SK-N-SH treated with all-trans-retinoic acid at 6 μM for 48 hours (cell line): ENCODE results near the gene CHD3.

ENCODE experiments used
- ATAC-seq: fragments of 200-7000 bp; cut with Tn5 transposase; 3 replicates; pipeline ENCODE4 v1.9.1; 2020; ENCODE audit warnings: mild to moderate bottlenecking, moderate library complexity
- ARNTL ChIP-seq: fragments of 450-650 bp; formaldehyde crosslinking; IDR thresholded peaks from 2 replicates; pipeline ENCODE4 v1.5.0; 2020; ENCODE audit warnings: low read depth, mild to moderate bottlenecking, moderate library complexity, borderline replicate concordance
- CREB5 ChIP-seq: fragments of 250-450 bp; sonication (Bioruptor Pico); IDR thresholded peaks from 2 replicates; pipeline ENCODE4 v1.5.1; 2020; ENCODE audit warnings: low read depth, mild to moderate bottlenecking, moderate library complexity
- ESRRG ChIP-seq: fragments of 250-450 bp; sonication (Bioruptor Pico); IDR thresholded peaks from 2 replicates; pipeline ENCODE4 v1.6.1; 2021; ENCODE audit warnings: mild to moderate bottlenecking
- GLIS3 ChIP-seq: fragments of 250-450 bp; sonication (Bioruptor Pico); IDR thresholded peaks from 2 replicates; pipeline ENCODE4 v1.5.0; 2020; ENCODE audit warnings: mild to moderate bottlenecking, moderate library complexity
- ISL1 ChIP-seq: fragments of 250-450 bp; sonication (Bioruptor Pico); IDR thresholded peaks from 2 replicates; pipeline ENCODE4 v2.1.2; 2022; ENCODE audit warnings: mild to moderate bottlenecking, moderate library complexity
- OSR1 ChIP-seq: fragments of 250-450 bp; sonication (Bioruptor Pico); IDR thresholded peaks from 2 replicates; pipeline ENCODE4 v1.8.0; 2022; ENCODE audit warnings: moderate library complexity, mild to moderate bottlenecking, inconsistent platforms
- POU6F1 ChIP-seq: fragments of 250-450 bp; sonication (Bioruptor Pico); IDR thresholded peaks from 2 replicates; pipeline ENCODE4 v1.8.0; 2021; ENCODE audit warnings: low read depth, mild to moderate bottlenecking, moderate library complexity, borderline replicate concordance
- PPARA ChIP-seq: fragments of 250-450 bp; sonication (Bioruptor Pico); IDR thresholded peaks from 2 replicates; pipeline ENCODE4 v1.5.0; 2020; ENCODE audit warnings: mild to moderate bottlenecking, borderline replicate concordance
- RARB ChIP-seq: fragments of 250-450 bp; sonication (Bioruptor Pico); IDR thresholded peaks from 2 replicates; pipeline ENCODE4 v1.8.0; 2021; ENCODE audit warnings: mild to moderate bottlenecking, moderate library complexity
- SNAI2 ChIP-seq: fragments of 250-450 bp; sonication (Bioruptor Pico); IDR thresholded peaks from 2 replicates; pipeline ENCODE4 v1.5.0; 2020; ENCODE audit warnings: mild to moderate bottlenecking, moderate library complexity
- TCF4 ChIP-seq: fragments of 250-450 bp; sonication (Bioruptor Pico); IDR thresholded peaks from 2 replicates; pipeline ENCODE4 v1.8.0; 2021; ENCODE audit warnings: mild to moderate bottlenecking, moderate library complexity, borderline replicate concordance
- TOX ChIP-seq: fragments of 250-450 bp; sonication (Bioruptor Pico); IDR thresholded peaks from 2 replicates; pipeline ENCODE4 v1.8.0; 2021; ENCODE audit warnings: mild to moderate bottlenecking, moderate library complexity, borderline replicate concordance
- TSHZ2 ChIP-seq: fragments of 250-450 bp; sonication (Bioruptor Pico); IDR thresholded peaks from 2 replicates; pipeline ENCODE4 v1.5.0; 2020; ENCODE audit warnings: mild to moderate bottlenecking, moderate library complexity
- ZC3H10 ChIP-seq: fragments of 250-450 bp; sonication (Bioruptor Pico); IDR thresholded peaks from 2 replicates; pipeline ENCODE4 v1.5.1; 2021; ENCODE audit warnings: mild to moderate bottlenecking, moderate library complexity
- ZFP3 ChIP-seq: fragments of 250-450 bp; sonication (Bioruptor Pico); IDR thresholded peaks from 2 replicates; pipeline ENCODE4 v1.5.0; 2020; ENCODE audit warnings: mild to moderate bottlenecking, moderate library complexity
- ZFP30 ChIP-seq: fragments of 450-650 bp; formaldehyde crosslinking; IDR thresholded peaks from 2 replicates; pipeline ENCODE4 v1.5.0; 2022; ENCODE audit warnings: mild to moderate bottlenecking, moderate library complexity
- ZNF565 ChIP-seq: fragments of 450-650 bp; formaldehyde crosslinking; conservative IDR thresholded peaks from 2 replicates; pipeline ENCODE4 v1.5.0; 2020; ENCODE audit warnings: low read depth, mild to moderate bottlenecking, moderate library complexity
- ZNF70 ChIP-seq: fragments of 450-650 bp; formaldehyde crosslinking; IDR thresholded peaks from 2 replicates; pipeline ENCODE4 v1.5.0; 2020; ENCODE audit warnings: mild to moderate bottlenecking, moderate library complexity
- ZNF8 ChIP-seq: fragments of 450-650 bp; formaldehyde crosslinking; IDR thresholded peaks from 2 replicates; pipeline ENCODE4 v1.5.0; 2020; ENCODE audit warnings: mild to moderate bottlenecking, moderate library complexity

CHD3 gene

GRCh38 chr17:7854078-7854777, 34.4 kb upstream of the CHD3 start:
- no peak for ATAC-seq

GRCh38 chr17:7854851-7855659, 33.5 kb upstream of the CHD3 start, which contains the start of gene TMEM88:
Gene TMEM88, plus strand, starts transcription at chr17:7855066. Its CDS starts 9 bp downstream, at chr17:7855075.
- no peak for TF ChIP-seq RARB (CRISPR knock-in tag)
- TF ChIP-seq ZNF565 (CRISPR knock-in tag), result no peak
- TF ChIP-seq, all 23 proteins: peak for 0
- ATAC-seq, result no peak

More at GRCh38 chr17:7854078-7854777, 34.4 kb upstream of the CHD3 start:
- TF ChIP-seq OSR1 (CRISPR knock-in tag), result no peak
- no peak for TF ChIP-seq GLIS3 (CRISPR knock-in tag)
- no peak for TF ChIP-seq ZFP30 (CRISPR knock-in tag)
- no peak for TF ChIP-seq ZC3H10 (CRISPR knock-in tag)
- no peak for TF ChIP-seq ZNF565 (CRISPR knock-in tag)
- no peak for TF ChIP-seq ARNTL (CRISPR knock-in tag)
- no peak for TF ChIP-seq SNAI2 (CRISPR knock-in tag)
- TF ChIP-seq ZNF8 (CRISPR knock-in tag), result no peak
- TF ChIP-seq ZFP3, result no peak
- no peak for TF ChIP-seq TSHZ2 (CRISPR knock-in tag)
- TF ChIP-seq ESRRG (CRISPR knock-in tag), result no peak
- no peak for TF ChIP-seq POU6F1 (CRISPR knock-in tag)
- TF ChIP-seq CREB5 (CRISPR knock-in tag), result no peak
- TF ChIP-seq RARB (CRISPR knock-in tag), result no peak
- no peak for TF ChIP-seq ISL1 (CRISPR knock-in tag)
- TF ChIP-seq ZNF70 (CRISPR knock-in tag), result no peak
- TF ChIP-seq TCF4 (CRISPR knock-in tag), result no peak
- TF ChIP-seq TOX (CRISPR knock-in tag), result no peak

- TF ChIP-seq TSHZ2 (CRISPR knock-in tag), result no peak
- no peak for TF ChIP-seq ARNTL (CRISPR knock-in tag)
- no peak for TF ChIP-seq ZFP30 (CRISPR knock-in tag)
- TF ChIP-seq TCF4 (CRISPR knock-in tag), result no peak
- no peak for TF ChIP-seq CREB5 (CRISPR knock-in tag)
- TF ChIP-seq ISL1 (CRISPR knock-in tag), result no peak
- TF ChIP-seq PPARA (CRISPR knock-in tag), result no peak
- no peak for ATAC-seq
Observed at GRCh38 chr17:7855660-7856010, 33.0 kb upstream of the CHD3 start.
